Prostate gland (tissue), 2 donors: Measurements from ENCODE around the gene FFAR3. TPM values are rescaled to one million over a fixed set of nuclear protein-coding genes. Genes with fewer than 3 reads are reported as not detected.

Experiments used
- DNase-seq: peaks from one replicate; pipeline ENCODE4 v3.0.0-alpha.2; 2019; ENCODE audit warnings: low spot score
- H3K27ac ChIP-seq, 2 donors: fragments of 200-600 bp; sonication (generic); 2 replicates each; pipeline ENCODE4 v1.5.1; 2017 to 2019
- H3K27me3 ChIP-seq: fragments of 200-600 bp; sonication (generic); replicated peaks from 2 replicates; pipeline ENCODE4 v1.5.1; 2019; ENCODE audit not compliant: insufficient read depth
- H3K36me3 ChIP-seq, 2 donors: fragments of 200-600 bp; sonication (generic); 1 replicate in 1 of 2; 2 replicates in 1 of 2; pipeline versions ENCODE4 v1.5.1 to v1.8.1; 2017 to 2019
- H3K4me1 ChIP-seq: fragments of 200-600 bp; sonication (generic); replicated peaks from 2 replicates; pipeline ENCODE4 v1.5.1; 2019
- H3K4me3 ChIP-seq, 2 donors: fragments of 200-600 bp; sonication (generic); 2 replicates each; pipeline ENCODE4 v1.5.1; 2017 to 2019
- H3K9me3 ChIP-seq: fragments of 200-600 bp; sonication (generic); 2 replicates; pipeline ENCODE4 v1.5.1; 2017
- CTCF ChIP-seq, 4 experiments: fragments of 200-600 bp in 2 of 4; fragments of 450-650 bp in 2 of 4; sonication (generic) in 2 of 4; IDR thresholded peaks; 1 replicate in 3 of 4; 2 replicates in 1 of 4; pipeline ENCODE4 v1.5.1; 2016 to 2019; ENCODE audit warnings: antibody characterized with exemption in 4 of 4, mild to moderate bottlenecking in 2 of 4, moderate library complexity in 2 of 4
- POLR2A ChIP-seq: fragments of 450-650 bp; IDR thresholded peaks from one replicate; pipeline ENCODE4 v1.6.1; 2016; ENCODE audit warnings: antibody characterized with exemption, mild to moderate bottlenecking
- POLR2AphosphoS5 ChIP-seq: sonication (generic); formaldehyde crosslinking; IDR thresholded peaks from one replicate; pipeline ENCODE4 v1.6.1; 2017; ENCODE audit warnings: antibody characterized with exemption
- WGBS: methylation state at CpG from one replicate; pipeline ENCODE4 v1.1.5; 2018; 5-methylcytosine and 5-hydroxymethylcytosine counted together
- intact Hi-C: fragments of 100-400 bp; cut with DNase I; formaldehyde crosslinking; loops from one replicate; pipeline ENCODE4 v1.14.2; 2022
- total RNA-seq, 2 donors: library from RNA; depleted of rRNA; stranded (reverse); fragments of >200 nt; gene quantifications; one replicate each; pipeline ENCODE4 v1.1.0, GENCODE V29; 2016

Gene FFAR3
- 1 to 10 TPM in 1 of 2 donors, not detected in 1; 1.6 TPM for total RNA-seq

- no peak for TF ChIP-seq POLR2AphosphoS5
- no peak for TF ChIP-seq POLR2A
- TF ChIP-seq CTCF (IDR thresholded peaks at IDR 0.05), result no peak
- no peak for DNase-seq
- H3K27ac ChIP-seq, result no peak within 1 kb of the TSS
- H3K36me3 ChIP-seq, result no peaks in the 10 kb centered on the region
- 54% methylated on average over 18 of the region's 18 CpGs for WGBS
- no peaks in the 10 kb centered on the region for H3K4me1 ChIP-seq
- no peak within 1 kb of the TSS for H3K4me3 ChIP-seq
- intact Hi-C loops, result loop anchor here (10.0 kb wide), 1 partner anchor 357 kb away; the partner anchor contains the start of gene KMT2B
- no peaks in the 10 kb centered on the region for H3K9me3 ChIP-seq
- no peaks in the 10 kb centered on the region for H3K27me3 ChIP-seq
These were observed at the start of gene FFAR3 for GRCh38 chr19:35357867-35358573. Gene FFAR3, plus strand, starts transcription at chr19:35358460. Its CDS starts 431 bp downstream, at chr19:35358891.

GRCh38 chr19:35308910-35309309 is 49.4 kb upstream of the FFAR3 start:
- H3K36me3 ChIP-seq, result no peaks in the 10 kb centered on the region
- TF ChIP-seq CTCF (IDR thresholded peaks at IDR 0.05) (no peak), POLR2AphosphoS5 (no peak), POLR2A (no peak)
- no peak overlapping the region for H3K27ac ChIP-seq
- H3K9me3 ChIP-seq, result no peaks in the 10 kb centered on the region
- intact Hi-C loops, result no loop called here
- H3K4me1 ChIP-seq, result no peaks in the 10 kb centered on the region
- 83% methylated on average over 7 of the region's 7 CpGs for WGBS
- no peak for DNase-seq
- H3K27me3 ChIP-seq, result no peaks in the 10 kb centered on the region
- no peak overlapping the region for H3K4me3 ChIP-seq

GRCh38 chr19:35309481-35310279 is 48.6 kb upstream of the FFAR3 start:
- no peak for DNase-seq
- intact Hi-C loops, result no loop called here
- WGBS, result 66% methylated on average over 38 of the region's 47 CpGs
- H3K4me1 ChIP-seq, result no peaks in the 10 kb centered on the region
- no peaks in the 10 kb centered on the region for H3K27me3 ChIP-seq
- H3K27ac ChIP-seq, result no peak overlapping the region
- no peaks in the 10 kb centered on the region for H3K36me3 ChIP-seq
- H3K4me3 ChIP-seq, result no peak overlapping the region
- H3K9me3 ChIP-seq, result no peaks in the 10 kb centered on the region
- no peak for TF ChIP-seq POLR2A
- TF ChIP-seq CTCF (IDR thresholded peaks at IDR 0.05), result no peak
- no peak for TF ChIP-seq POLR2AphosphoS5

- 82% methylated on average over 12 of the region's 12 CpGs for WGBS
- no peak for DNase-seq
- no peak overlapping the region for H3K27ac ChIP-seq
- H3K36me3 ChIP-seq, result no peaks in the 10 kb centered on the region
- no peaks in the 10 kb centered on the region for H3K4me1 ChIP-seq
- intact Hi-C loops, result no loop called here
- no peaks in the 10 kb centered on the region for H3K27me3 ChIP-seq
- no peaks in the 10 kb centered on the region for H3K9me3 ChIP-seq
- no peak overlapping the region for H3K4me3 ChIP-seq
- TF ChIP-seq POLR2A (no peak), POLR2AphosphoS5 (no peak), CTCF (IDR thresholded peaks at IDR 0.05) (no peak)
These were observed 47.9 kb upstream of the FFAR3 start for GRCh38 chr19:35310331-35310730.
